Middle frontal gyrus (tissue), 1 donor: ENCODE data around the gene DARS1.

Source experiments
- DNase-seq: peaks from one replicate; pipeline ENCODE4 v3.0.0-alpha.2; 2015; ENCODE audit warnings: low spot score; ENCODE audit errors: extremely low spot score

The DARS1 gene

DNA sequence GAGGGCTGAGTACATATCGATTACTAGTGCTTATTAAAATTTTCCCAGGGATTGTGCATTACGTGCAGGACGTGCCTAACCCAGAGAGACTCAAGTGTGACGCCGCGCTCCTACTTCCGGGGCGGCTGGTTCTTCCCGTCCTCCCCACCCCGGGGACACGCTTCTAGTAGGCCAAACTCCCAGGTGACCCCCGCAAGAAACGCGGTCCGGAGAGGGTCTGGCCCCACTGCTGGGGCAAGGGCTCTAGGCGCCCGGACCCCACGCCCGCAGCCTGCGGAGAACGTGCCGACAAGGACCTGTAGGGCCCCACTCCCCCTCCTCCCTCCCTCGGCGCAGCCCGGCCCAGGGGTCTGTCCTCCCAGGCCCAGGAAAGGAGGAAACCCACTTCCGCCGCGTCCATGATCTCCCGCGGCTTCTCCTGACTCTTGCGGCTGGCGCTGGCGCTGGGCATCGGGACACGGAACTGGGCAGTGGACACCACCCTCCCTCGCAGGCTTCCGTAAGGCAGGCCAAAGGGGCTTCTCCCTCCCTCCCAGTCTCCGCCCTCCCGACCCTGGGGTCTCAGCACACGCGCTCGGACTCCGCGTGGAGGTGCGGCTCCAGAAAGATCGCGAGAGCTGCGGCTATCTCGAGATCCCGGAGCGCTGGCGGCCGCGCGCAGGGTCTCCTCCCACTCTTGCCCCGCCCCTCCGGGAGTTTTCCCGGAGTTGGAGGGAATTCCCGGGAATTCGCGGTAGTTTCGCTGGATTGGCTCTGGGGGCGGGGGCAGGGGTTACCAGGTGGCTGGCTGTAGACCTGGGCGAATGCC, at the start of gene DARS1:
DARS1 (minus strand) TSS at position 609 of the 808 bp plus-strand sequence; CDS start at position 451, 158 bp downstream.
- peak; percentile 83 for DNase-seq

DNA sequence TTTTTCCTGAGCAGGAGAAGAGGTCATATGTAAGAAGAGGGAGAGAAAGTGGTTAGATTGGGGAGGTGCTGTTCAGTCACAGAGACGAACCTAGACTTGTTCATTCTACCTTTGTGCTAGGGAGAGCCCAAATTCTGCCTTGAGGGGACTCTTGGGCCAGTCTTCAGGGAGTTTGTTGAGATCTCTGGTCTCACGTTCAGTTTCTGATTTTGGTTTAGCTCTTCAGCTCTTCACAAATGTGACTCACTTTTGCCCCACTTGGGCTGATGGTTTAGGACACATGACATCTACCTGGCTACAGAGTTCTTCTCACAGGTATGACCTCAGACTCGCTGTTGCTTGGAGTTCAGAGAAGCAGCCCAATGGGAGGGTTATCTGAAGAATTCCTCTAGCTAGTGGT, 49.2 kb upstream of the DARS1 start:
- no peak for DNase-seq

DNA sequence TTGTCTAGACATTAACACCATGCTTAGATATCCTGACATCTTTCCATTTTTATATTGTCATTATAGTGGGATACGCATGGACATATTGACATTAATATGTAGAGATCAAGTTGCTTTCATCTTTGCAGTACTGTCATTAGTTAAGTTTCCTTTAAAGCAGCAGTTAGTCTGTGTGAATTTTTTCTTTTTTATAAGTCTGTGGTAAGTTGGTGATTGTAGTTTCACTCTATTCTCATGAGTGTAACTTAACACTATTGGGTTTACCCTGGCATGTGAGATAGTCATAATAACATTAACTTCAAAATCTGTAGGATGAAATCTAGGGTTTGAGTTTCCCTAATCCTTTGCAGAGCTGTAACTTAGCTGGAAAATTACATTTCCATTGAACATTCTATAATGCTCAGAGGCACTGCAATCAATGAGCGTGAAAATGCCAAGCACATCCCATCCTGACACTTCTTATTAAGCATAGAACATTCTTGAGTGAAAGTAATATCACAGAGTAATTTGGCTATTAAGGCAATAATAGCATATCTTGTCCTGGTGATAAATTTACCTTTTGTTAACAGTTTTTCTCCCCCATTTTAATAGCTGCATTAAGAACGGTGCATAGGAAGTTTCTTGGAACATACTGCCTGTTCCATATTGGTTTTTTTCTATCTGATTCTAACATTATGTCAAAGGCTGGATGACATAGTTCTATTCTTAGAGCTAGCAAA, 47.5 kb upstream of the DARS1 start:
- no peak for DNase-seq

DNA sequence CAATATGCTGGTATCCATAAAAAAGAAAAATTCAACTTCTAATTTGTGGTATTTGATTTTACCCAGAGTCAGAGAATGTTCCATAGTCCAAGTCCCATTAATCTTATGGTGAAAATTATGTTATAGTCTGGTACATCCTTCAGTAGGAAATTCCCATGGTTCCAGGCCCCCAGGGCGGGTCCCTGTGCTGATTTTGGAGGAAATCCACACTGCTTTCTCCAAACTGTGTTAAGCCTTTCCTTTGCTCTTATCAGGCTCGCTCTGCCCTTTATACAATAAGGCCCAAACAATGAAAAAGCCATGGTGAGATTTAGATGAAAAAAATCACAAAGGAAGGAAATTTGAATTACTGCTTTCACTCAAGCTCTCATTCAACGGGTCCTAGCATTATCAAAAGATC, 46.8 kb upstream of the DARS1 start:
- no peak for DNase-seq

DNA sequence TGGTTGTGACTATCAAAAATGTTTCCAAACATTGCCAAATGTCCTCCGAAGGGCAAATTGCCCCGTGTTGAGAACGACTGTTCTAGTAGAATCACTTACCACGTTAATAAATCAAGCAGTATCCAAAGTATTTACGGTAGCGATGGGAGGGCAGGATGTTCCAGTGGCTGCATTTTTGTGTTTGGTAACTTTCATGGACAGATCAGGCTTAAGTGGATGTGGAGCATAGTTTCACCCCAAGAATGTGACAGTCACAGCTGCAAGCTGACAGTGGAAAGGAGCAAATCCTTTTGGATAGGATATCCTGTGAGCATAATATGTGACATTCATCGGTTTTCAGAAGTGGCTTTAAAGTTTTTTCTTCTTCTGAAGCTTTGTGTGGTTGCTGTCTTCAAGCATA, 46.3 kb upstream of the DARS1 start:
- no peak for DNase-seq

DNA sequence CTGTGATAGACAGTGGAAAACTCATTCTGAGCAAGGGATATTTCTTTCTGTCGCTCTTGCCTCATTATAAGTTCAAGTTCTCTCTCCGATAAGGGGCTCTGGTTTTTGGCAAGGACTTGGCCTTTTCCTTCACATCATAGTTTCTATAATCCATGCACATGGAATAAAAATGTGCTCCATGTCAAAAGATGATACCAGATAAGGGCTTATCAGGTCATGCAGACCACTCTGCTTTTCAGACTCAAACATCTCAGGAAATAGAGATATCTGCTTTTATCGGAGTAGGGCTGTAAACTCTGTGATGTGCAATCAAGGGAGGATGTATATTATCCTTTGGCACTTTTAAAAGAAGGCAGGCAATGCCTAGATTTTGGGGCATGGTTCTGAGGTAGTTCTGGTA, 45.0 kb upstream of the DARS1 start:
- DNase-seq, result no peak

DNA sequence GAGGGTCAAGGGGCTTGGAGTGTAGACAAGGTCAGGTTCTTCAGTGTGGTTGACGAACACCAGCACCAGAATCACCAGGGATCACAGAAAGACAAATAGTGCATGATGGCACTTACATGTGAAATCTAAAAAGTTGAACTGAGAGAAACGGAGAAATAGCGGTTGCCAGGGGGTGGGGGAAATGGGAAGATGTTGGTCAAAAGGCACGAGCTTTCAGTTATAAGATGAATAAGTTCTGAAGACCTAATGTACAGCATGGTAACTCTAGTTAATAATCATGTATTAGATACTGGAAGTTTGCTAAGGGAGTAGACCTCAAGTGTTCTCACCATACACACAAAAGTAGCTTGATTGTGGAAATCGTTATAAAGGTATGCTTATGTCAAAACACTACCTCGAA, 43.7 kb upstream of the DARS1 start:
- DNase-seq, result no peak

DNA sequence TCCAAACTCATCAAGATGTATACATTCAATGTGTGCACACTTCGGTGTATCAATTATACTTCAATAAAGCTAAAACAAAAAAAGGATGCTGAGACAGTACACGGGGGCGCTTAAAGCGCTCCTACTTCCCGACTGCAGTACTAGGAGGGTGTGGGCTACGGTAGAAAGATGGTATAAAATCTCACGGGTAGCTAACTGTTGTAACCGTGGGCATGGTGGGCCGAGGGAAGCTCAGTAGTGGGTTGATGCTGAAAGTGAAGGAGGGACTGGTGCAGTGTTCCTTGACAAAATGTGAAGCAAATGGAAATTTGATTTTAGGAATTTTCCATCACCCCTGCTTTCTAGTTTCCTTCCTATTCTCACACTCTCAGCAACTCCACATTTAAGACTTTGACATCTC, 42.6 kb upstream of the DARS1 start:
- DNase-seq, result no peak

DNA sequence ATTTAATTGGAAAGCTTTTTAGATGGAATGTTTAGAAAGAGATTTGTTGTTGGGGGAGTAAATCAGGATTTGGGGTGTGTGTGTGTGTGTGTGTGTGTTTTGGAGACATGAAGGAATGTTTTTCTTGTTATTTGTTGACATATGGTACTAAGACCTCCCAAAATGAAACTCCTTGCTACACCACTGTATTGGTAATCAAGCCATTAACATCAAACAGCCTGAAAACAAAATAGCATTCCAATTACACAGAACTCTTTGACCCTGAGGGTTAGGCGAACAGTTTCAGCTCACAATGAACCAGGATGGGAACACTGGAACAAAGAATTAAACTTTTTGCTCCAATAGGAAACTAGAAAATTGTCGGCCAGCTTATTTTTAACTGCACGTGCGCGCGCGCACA, 41.7 kb upstream of the DARS1 start:
- no peak for DNase-seq

DNA sequence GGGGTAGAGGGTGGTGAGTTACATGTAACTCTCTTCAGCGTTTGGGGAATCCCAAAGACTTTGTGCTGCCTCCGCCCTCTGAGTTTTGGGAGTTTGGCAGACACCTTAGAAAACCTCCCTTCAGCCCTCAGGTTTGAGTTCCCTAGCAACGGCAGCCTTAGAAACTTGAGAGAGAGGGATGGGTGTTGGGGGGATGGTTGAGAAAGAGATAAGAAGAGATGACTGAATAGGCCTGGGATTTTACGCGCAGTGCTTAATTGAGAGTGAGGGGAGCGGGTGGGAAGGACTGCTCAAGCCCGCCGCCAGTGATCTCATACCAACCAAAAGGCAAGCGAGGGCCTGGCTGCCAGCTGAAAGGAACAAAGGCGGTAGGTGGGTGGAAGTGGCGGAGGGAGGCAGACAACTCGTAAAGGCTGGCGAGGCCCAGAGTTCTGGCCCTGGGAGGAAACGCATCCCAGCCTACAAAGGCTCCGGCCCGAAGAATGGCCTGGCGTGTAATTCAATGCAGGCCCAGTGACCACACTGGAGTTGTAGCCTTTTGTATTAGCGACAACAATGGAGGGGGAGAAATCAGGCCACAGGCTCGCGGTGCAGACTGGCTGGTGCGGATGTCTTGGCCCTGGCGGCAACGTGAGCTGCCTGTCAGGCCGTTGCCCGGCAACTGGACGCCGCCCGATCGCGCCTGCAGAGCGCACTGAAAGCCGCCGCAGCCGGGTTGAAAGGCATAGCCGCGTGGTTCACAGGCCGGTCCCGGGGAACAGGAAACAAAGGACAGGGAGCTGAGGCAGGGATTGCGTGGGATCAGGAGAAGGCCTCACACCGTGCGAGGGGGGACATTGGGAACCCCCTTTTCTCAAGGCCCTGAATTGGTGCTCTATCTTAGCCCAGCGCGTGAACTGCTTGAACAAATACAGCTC, 39.9 kb upstream of the DARS1 start:
- peak; percentile 81 for DNase-seq

DNA sequence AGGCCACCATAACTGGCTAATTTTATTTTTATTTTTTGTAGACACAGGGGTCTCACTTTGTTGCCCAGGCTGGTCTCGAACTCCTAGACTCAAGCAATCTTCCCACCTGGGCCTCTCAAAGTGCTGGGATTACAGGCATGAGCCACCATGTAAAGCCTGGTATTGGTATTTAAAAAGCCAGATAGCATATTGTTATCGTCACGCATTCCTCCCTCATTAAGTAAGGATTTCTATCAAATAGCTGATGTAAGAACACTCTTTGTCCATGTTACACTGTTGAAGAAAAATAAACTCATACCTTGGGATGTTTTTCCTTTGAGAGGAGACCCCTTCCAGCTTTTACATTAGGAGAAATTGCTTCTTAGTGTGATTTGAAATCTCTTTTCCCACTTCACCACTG, 39.2 kb upstream of the DARS1 start:
- no peak for DNase-seq

DNA sequence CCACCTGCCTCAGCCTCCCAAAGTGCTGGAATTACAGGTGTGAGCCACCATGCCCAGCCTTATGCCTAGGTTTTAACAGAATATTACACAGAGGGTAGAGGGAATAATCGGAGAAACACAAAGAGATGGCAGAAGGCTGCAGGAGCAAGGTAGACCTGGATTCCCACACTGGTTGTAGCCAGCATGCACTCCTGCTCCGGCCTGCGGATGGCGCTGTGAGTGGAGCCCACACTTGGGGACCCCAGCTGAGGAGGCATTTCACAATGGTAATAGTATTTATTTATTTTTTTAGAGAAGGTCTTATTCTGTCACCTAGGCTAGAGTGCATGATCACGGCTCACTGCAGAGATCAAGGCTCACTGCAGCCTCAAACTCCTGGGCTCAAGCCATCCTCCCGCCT, 38.8 kb upstream of the DARS1 start:
- DNase-seq, result no peak

DNA sequence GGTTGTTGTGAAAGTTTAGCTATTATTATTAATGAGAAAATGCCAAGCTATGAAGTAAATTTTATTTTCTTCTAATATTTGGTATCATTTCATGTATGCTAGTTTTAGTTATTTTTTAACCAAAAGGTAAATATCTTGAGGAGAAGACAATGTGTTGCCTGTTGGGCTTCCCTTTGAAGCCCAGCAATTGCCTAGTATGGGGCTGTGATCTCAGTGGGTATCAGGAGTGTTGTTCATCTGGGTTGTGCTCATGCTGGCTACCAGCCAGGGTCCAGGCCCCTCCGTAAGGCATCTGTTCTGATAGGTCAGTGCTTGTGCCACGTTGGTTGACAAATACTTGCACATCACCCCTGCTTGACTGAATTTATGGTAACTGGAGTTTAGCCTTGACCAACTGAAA, 38.0 kb upstream of the DARS1 start:
- DNase-seq, result no peak

DNA sequence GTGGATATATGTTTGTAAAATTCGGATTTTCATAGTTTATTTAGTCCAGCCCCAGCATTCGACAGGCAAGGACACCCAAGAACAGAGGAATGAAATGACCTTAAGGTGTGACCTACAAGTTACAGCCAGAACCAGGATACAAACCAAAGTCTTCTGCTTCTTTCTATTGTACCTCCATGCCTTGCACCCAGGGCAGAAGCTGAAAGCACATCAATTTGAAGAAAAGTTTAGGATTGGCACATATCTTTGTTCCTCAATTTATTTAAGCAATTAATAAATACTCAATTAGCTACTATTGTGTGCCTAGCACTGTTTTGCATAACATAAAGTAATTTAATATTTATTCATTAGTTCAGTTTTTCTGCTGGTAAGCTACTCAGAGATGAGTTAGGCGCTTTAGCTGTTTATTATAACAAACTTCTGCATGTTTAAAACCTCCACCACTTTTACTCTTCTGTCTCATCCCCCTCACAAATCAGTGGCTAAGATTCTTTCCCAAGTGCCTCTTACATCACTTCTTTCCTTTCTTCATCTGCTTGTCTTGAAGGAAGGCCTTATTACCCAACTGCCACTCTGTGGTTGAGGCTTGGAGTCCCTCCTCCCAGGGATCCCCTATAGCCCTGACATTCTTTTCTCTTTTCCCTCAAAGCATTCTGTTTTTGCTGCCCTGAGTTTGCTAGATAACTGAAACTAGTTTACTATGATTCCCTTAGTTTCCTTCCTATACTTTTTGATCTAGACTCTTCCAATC, 37.1 kb upstream of the DARS1 start:
- DNase-seq, result no peak

DNA sequence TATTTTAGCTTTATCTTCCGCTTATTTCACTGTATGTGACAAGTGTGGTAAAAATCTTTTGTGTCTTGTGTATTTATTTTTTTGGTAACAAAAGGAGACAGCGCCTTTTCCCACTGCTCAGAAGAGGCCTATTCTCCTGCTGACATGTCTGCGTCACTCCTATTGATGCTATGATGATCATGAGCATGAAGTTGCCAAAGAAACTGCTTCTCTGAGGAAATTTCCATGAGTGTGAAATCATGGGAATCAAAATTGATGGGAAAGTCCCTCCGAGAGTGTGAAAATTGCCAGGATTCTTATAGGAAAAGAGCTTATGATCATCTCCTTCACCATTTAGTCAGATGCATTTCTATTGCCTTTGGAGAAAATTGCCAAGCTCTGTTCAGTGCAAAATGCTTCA, 36.5 kb upstream of the DARS1 start:
- DNase-seq, result no peak

DNA sequence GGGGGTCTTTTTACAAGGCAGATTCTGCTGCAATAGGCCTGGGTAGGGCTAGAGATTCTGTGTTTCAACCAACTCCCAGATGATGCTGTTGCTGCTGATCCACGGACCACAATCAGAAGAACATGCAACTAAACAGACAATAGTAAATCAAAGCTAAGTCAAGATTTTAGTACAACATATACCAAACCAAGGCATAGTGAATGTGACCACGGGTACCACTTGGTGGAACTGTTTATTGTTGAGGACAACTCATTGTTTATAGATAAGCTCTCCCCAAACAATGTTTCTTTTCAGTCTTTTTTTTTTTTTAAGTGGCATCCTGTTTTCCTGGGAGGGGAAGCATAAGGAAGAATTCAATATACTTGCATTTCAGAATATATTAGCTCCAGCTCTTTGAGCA, 36.0 kb upstream of the DARS1 start:
- no peak for DNase-seq

DNA sequence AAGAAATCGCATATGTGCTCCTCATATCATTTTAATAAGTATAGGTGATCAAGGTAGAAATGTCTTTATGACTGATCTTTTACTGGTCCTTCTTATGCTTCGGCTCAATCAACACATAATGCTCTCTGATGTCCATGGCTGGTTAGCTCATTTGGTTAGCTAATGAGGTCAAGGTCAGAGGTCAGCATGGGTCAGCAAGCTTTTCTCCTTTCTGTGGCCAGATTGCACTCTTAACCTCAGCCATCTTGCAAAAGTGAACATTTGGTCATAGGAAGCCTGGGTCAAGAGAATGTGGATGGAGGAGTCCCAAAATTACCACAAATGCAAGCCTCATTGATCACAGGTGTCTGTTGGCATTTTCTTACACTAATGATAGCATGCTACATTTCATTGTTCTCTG, 35.4 kb upstream of the DARS1 start:
- DNase-seq, result no peak

DNA sequence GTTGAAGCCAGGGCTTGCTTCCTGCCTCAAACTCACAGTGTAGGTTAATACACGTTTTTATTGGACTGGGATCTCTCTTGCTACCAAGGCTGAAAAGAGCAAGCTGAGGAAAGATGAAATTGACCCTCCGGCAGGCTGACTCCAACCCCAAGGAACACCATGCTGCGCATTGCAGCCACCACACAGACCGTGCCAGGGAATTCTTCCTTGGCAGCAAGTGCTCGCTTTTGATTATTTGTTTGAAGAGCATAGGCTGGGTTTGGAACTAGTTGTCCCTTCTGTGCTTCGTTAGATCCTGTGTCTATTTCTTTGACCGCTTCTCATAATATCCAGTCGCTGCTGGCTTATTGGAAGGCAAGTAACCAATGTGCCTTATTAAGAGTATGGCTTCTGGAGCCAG, 34.4 kb upstream of the DARS1 start:
- DNase-seq, result no peak

DNA sequence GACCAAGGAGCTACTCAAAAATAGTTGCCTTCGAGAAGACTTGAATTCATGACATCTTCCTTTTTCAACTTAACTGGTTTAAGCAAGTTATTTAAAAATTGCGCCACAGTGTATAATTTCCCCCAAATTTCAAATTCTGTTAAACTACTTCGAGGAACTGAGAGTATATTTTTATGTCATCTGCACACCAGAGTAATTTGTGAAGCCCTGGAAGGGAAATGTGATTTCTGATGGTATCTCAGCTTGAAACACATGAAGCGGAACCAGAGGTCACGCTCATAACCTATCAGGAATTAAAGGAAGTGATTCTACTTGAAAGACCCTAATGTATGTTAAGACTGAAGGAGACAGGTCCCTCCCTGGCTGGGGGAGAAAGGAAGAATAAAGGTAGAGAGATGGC, 33.9 kb upstream of the DARS1 start:
- no peak for DNase-seq

DNA sequence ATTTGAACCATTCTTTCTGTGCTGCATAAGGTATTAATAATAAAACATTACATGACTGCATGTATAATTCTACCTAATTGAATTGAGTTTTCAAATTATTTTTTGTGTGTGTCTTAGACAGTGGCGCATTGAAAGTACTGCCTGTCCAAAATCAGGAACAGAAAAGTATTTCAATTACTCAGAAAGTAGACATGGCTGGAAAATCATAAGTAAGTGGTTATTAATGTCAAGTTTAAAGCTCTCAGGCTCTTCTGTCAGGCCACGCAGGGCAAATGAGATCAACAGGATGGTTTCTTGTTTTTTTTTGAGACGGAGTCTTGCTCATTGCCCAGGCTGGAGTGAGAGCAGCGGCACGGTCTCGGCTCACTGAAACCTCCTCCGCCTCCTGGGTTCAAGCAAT, 32.4 kb upstream of the DARS1 start:
- DNase-seq, result no peak

DNA sequence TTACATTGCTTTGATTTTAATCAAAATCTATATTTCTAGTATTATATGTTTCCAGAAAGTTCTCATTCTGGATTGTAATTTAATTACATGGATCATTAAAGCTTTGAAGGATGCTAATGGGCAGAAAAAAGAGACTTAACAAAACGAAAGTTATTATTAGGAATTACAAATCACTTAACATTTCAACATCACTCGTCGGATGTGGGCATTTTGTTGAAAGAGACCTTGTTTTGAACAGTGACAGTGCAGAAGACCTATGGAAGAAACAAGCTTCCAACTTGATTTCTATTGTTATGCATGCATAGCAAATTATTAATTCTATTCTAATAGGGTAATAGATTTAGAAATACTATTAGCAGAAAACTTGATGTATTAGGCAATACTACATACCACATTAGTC, 31.4 kb upstream of the DARS1 start:
- DNase-seq, result no peak
